ENCODE data around the gene FIG4.
"Not testable (repeated sequence)": the region's sequence is repeated elsewhere in the genome, so short reads cannot be mapped to it uniquely, and the experiment has no call there.

Gene FIG4

GRCh38 chr6:109867009-109867969 lies 176.2 kb downstream of the FIG4 start:
- no peak for DNase-seq
- no peak overlapping the region for H3K27ac Mint-ChIP-seq
- H3K4me1 Mint-ChIP-seq, result no peaks in the 10 kb centered on the region
- ATAC-seq, result no peak
- peaks cover 7% of the 10 kb centered on the region for H3K27me3 Mint-ChIP-seq
- H3K9me3 Mint-ChIP-seq, result no peaks in the 10 kb centered on the region
- no peak overlapping the region for H3K4me3 Mint-ChIP-seq

GRCh38 chr6:109867970-109868358 lies 176.9 kb downstream of the FIG4 start:
- no peaks in the 10 kb centered on the region for H3K4me1 Mint-ChIP-seq
- H3K4me3 Mint-ChIP-seq, result no peak overlapping the region
- no peaks in the 10 kb centered on the region for H3K9me3 Mint-ChIP-seq
- DNase-seq (no peak), ATAC-seq (no peak)
- no peak overlapping the region for H3K27ac Mint-ChIP-seq
- H3K27me3 Mint-ChIP-seq, result peaks cover 7% of the 10 kb centered on the region

- not testable (repeated sequence) for H3K27ac Mint-ChIP-seq
Measured at GRCh38 chr6:109869398-109870088, 178.4 kb downstream of the FIG4 start.

GRCh38 chr6:109870089-109870410 lies 179.0 kb downstream of the FIG4 start:
- peaks cover 7% of the 10 kb centered on the region for H3K27me3 Mint-ChIP-seq
- no peaks in the 10 kb centered on the region for H3K4me1 Mint-ChIP-seq
- ATAC-seq, result no peak
- DNase-seq, result no peak
- no peak overlapping the region for H3K27ac Mint-ChIP-seq
- no peak overlapping the region for H3K4me3 Mint-ChIP-seq
- H3K9me3 Mint-ChIP-seq, result no peaks in the 10 kb centered on the region

More at GRCh38 chr6:109869398-109870088, 178.4 kb downstream of the FIG4 start:
- H3K4me1 Mint-ChIP-seq, H3K27me3 Mint-ChIP-seq, H3K9me3 Mint-ChIP-seq, ATAC-seq, H3K4me3 Mint-ChIP-seq, DNase-seq: not testable (repeated sequence)

GRCh38 chr6:109872549-109872948 lies 181.5 kb downstream of the FIG4 start:
- no peak overlapping the region for H3K27ac Mint-ChIP-seq
- no peaks in the 10 kb centered on the region for H3K9me3 Mint-ChIP-seq
- H3K4me3 Mint-ChIP-seq, result no peak overlapping the region
- DNase-seq (no peak), ATAC-seq (no peak)
- no peaks in the 10 kb centered on the region for H3K4me1 Mint-ChIP-seq
- H3K27me3 Mint-ChIP-seq, result peaks cover 20% of the 10 kb centered on the region

- Mint-ChIP-seq H3K4me1 (no peaks in the 10 kb centered on the region), H3K9me3 (no peaks in the 10 kb centered on the region), H3K27ac (no peak overlapping the region), H3K4me3 (no peak overlapping the region), H3K27me3 (peaks cover 25% of the 10 kb centered on the region)
- DNase-seq (no peak), ATAC-seq (no peak)
Measured at GRCh38 chr6:109872968-109873545, 182.0 kb downstream of the FIG4 start.

GRCh38 chr6:109874086-109874485 lies 183.0 kb downstream of the FIG4 start:
- H3K27me3 Mint-ChIP-seq, result peaks cover 25% of the 10 kb centered on the region
- no peak overlapping the region for H3K27ac Mint-ChIP-seq
- no peak overlapping the region for H3K4me3 Mint-ChIP-seq
- no peak for ATAC-seq
- H3K4me1 Mint-ChIP-seq, result no peaks in the 10 kb centered on the region
- H3K9me3 Mint-ChIP-seq, result no peaks in the 10 kb centered on the region
- DNase-seq, result no peak

GRCh38 chr6:109874621-109875020 lies 183.5 kb downstream of the FIG4 start:
- H3K4me3 Mint-ChIP-seq, result no peak overlapping the region
- DNase-seq (no peak), ATAC-seq (no peak)
- H3K27me3 Mint-ChIP-seq, result peaks cover 25% of the 10 kb centered on the region
- H3K4me1 Mint-ChIP-seq, result no peaks in the 10 kb centered on the region
- H3K9me3 Mint-ChIP-seq, result no peaks in the 10 kb centered on the region
- no peak overlapping the region for H3K27ac Mint-ChIP-seq

All from stimulated activated naive CD8-positive, alpha-beta T cell treated with anti-CD3 and anti-CD28 coated beads, Interleukin-15, amount 100 ng/mL, for 72 hours (primary cell).